Measurements from ENCODE around the gene DNAJC21.
"Not testable (repeated sequence)": the region's sequence is repeated elsewhere in the genome, so short reads cannot be mapped to it uniquely, and the experiment has no call there.

DNAJC21 gene

DNA sequence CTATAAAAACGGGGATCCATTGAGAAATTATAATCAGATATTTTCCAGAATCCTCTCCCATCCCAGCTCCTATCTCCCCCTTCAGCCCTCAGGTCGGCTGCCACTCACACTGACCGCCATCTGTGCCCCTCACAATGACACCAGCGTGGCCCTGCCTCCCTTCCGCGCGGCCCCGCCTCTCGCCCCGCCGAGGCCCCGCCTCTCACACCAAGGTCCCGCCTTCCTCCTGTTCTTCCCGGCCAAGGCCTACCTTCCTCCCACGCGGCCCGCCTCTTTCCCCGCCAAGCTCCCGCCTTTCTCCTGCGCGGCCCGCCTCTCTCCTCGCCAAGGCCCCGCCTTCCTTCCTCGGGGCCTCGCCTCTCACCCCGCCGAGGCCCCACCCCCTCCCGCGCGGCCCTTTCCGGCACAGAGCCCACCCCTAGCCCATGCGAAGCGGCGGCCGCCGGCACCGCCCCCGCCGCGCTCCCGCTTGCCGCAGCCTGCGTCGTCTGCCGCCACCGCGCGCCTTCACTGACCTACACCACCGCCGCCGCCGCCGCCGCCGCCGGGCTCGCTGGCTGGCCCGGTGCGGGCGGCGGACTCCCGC lies at the start of gene DNAJC21:
Gene DNAJC21 (plus strand): TSS at position 426 of the 586 bp plus-strand sequence. CDS start 261 bp downstream, outside the sequence.
- DNase-seq, result peak; percentile 98

GRCh38 chr5:34881246-34881645 lies 48.1 kb upstream of the DNAJC21 start:
- DNase-seq, result no peak

GRCh38 chr5:34886392-34887119 lies 42.8 kb upstream of the DNAJC21 start:
- no peak for DNase-seq

- DNase-seq, result no peak
Observed at GRCh38 chr5:34889394-34889793, 40.0 kb upstream of the DNAJC21 start.

DNA sequence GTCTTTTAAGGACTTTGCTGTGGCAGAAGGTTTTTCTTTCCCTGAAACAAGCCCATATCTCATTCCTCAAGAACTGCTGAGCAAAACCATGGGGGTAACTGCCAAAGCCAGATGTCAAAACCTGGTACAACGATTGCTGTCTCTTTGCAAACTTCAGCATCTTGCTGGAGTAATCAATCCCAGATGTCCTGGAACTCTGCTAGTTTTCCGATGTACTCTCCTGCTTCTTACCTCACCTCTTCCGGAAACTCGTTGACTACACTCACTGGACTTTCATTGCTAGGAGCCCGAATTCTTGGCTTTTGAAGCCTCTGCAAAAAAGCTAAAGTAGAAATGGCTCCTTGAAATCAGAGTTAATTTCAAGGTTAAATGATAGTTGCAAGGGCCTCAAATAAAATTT lies 37.4 kb upstream of the DNAJC21 start:
- DNase-seq, result no peak

DNA sequence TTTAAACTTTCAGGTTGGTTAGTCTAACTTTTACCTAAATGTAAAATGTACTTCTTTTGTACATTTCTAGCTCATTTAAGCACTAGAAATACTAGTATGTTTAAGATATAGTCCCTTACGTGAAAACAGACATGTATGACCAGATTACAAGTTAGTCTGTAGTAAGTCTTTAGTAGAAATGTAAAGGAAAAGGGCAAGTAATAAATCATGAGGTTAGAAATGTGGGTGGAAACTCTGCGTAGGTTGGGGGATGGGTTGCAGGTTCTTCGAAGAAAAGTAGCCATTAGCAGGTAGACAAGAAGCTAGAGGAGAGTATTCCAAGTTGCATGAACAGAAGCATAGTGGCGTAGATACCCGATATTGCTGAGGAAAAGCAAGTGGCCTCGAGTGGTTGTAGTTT lies 36.9 kb upstream of the DNAJC21 start:
- no peak for DNase-seq

DNA sequence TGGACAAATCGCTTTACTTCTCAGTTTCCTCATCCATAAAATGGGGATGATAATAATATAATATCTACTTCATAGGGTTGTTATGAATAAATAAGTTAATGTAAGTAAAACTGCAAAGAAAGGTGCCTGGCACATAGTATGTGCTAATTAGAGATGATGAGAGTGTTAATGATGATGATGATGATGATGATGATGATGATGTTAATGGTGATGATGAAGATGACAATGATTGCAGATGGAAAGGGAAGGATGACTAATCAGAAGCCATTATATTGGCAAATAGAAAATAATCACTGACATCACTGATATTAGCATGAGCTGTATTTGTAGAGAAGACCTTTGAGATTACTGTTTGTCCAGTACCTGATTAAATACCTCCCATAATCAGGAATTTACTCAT lies 34.6 kb upstream of the DNAJC21 start:
- no peak for DNase-seq

GRCh38 chr5:34895641-34896419 lies 33.5 kb upstream of the DNAJC21 start:
- no peak for DNase-seq

DNA sequence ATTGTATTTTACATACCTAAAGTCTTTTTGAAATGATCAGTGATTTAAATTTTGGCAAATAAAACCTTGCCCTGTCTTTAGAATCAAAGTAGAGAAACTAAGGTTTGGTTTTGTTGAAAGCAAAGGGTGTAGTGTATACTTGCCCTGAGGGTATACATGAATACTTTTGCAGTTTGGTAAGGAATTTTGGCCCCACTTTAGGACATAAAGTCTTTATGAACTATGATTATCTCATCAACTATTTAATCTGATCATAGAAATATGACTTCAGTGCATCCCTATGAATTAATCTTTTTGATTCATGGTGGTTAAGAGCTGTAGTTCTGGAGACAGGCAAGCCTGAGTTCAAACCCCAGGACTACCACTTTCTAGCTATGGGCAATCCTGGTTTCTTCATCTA lies 31.7 kb upstream of the DNAJC21 start:
- DNase-seq, result no peak

- DNase-seq, result peak; percentile 74
Observed at GRCh38 chr5:34898258-34898895, 31.0 kb upstream of the DNAJC21 start.

- no peak for DNase-seq
Observed at GRCh38 chr5:34899066-34899465, 30.3 kb upstream of the DNAJC21 start.

DNA sequence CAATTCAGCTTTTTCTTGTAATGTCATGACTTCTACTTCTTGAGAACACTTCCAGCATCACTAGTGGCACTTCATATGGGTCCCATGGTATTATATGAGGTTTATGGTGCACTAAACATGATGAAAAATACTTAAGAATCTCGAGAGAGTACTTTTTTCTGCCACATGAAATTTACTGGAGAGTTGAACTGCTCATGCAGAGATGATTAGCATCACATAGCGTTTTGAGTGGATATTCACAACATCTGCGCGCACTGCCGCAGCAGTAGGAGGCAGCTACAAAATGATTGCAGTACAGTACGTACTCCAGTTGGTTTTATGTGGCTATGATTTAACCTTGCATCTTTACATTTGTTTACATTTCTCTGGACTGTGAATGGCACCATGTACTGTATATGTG lies 28.7 kb upstream of the DNAJC21 start:
- peak; percentile 28 for DNase-seq

DNA sequence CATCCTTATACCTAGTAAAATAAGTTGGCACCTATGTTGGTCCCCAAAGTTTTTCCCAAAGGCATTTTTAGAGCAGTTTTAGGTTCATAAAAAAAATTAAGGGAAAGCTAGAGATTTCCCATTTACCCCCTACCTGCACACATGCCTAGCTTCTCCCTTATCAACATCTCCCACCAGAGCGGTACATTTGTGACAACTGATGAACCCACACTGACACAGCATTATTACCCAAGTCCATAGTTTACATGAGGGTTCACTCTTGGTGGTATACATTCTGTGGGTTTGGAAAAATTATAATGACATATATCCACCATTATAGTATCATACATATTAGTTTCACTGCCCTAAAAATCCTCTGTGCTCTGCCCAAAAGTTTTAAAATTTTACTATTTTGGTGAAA lies 26.1 kb upstream of the DNAJC21 start:
- no peak for DNase-seq

- DNase-seq, result no peak
Observed at GRCh38 chr5:34905564-34905963, 23.8 kb upstream of the DNAJC21 start.

- DNase-seq, result no peak
Observed at GRCh38 chr5:34913072-34913471, 16.3 kb upstream of the DNAJC21 start.

DNA sequence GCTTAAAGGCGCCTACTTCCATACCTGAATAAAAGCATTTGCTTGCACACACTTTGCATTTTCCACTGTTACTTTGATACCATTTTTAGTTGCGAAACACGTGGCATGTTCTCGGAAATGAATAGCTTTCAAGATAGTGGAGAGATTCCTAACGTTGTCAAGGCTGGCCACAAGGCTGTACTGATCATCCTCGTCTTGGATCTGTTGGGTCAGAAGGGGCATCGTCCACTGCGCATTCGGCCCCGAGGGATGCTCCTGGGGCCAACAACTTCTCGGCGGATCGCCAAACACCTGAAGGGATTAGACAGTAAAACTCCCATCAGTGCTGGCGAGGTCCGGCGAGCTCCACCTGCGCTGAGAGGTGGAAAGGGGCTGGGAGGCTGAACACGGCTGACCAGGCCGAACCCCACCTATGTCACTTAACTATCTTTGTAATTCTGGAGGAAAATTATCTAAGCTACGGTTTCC lies 14.7 kb upstream of the DNAJC21 start:
- no peak for DNase-seq

DNA sequence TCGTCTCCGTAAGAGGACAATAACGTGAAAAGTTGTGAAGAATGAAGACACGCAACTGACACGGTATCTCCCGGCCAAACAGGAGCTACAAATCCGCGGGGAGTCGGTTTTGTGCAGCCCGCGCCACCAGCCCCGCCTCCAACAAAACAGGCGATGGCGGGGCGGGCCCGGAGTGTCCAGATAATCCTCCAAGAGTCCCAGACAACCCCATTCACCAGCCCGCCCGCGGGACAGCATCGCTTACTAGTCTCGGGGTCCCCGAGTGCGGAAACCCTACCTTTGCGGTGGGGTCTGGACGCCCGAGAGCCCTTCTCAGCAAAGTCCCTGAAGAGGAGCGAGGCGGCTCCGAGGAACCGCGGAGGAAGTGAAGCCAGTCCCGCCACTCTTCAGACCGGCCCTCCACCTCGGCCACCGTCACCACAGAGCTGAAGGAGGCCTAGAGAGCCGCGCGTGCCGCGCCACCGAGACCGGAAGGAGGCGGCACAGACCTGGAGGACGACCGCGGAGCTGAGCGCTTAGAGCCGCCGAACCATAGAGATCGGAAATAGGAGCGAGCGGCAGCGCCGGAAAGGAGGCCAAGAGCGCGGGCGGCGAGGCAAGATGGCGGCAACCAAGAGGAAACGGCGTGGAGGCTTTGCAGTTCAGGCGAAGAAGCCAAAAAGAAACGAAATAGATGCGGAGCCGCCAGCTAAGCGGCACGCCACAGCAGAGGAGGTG lies 14.1 kb upstream of the DNAJC21 start, which contains the start of the genes BRIX1 and RAD1:
Gene BRIX1 (plus strand): TSS at position 573 of the 717 bp plus-strand sequence. CDS start 28 bp downstream, at position 601.
Gene RAD1 (minus strand): TSS at position 366 of the 717 bp plus-strand sequence. CDS start 612 bp downstream, outside the sequence.
- peak; percentile 97 for DNase-seq

GRCh38 chr5:34915856-34916192 lies 13.5 kb upstream of the DNAJC21 start:
- DNase-seq, result no peak

- DNase-seq, result no peak
Observed at GRCh38 chr5:34916518-34916917, 12.8 kb upstream of the DNAJC21 start.

- DNase-seq, result no peak
Observed at GRCh38 chr5:34918025-34918424, 11.3 kb upstream of the DNAJC21 start.

GRCh38 chr5:34919077-34919476 lies 10.3 kb upstream of the DNAJC21 start:
- DNase-seq, result no peak

DNA sequence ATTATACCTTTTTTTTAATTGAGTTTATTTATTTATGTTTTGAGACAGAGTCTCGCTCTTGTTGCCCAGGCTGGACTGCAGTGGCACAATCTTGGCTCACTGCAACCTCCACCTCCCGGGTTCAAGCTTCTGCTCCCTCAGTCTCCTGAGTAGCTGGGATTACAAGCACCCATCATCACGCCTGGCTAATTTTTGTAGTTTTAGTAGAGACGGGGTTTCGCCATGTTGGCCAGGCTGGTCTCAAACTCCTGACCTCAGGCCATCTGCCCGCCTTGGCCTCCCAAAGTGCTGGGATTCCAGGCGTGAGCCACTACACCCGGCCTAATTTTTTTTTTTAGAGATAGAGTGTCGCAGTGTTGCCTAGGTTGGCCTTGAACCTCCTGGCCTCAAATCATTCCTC lies 6.1 kb upstream of the DNAJC21 start:
- DNase-seq, result not testable (repeated sequence)
